Activated T-cell treated with anti-CD3 and anti-CD28 coated beads for 4 hours (primary cell): ENCODE data around the gene PTGR1.
"Not testable (repeated sequence)": the region's sequence is repeated elsewhere in the genome, so short reads cannot be mapped to it uniquely, and the experiment has no call there.

Experiments
- DNase-seq: peaks from one replicate; pipeline ENCODE4 v3.0.0-alpha.2; 2020

PTGR1 gene

GRCh38 chr9:111610845-111611244 lies 11.4 kb upstream of the PTGR1 start:
- no peak for DNase-seq

DNA sequence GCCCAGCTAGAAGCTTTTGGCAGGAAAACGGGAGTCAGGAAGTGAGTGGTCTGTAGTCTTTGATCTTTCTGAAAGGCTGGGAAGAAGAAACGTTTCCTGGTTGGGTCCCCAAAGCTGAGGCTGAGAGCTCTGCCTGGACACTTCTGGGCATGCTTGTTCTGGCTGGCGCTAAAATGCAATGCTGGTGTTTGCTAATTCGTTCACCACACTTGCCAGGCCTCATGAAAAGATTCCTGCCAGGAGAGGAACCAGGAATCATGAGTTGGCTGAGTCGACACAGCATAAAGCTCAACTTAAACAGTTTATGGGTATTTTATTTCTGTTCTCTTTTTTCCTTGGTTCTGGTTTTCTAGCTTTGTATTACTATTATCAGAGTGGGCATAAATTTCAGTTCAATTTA lies 10.7 kb upstream of the PTGR1 start:
- no peak for DNase-seq

- no peak for DNase-seq
Measured at GRCh38 chr9:111605041-111605559, 5.7 kb upstream of the PTGR1 start.

GRCh38 chr9:111604054-111604615 lies 4.7 kb upstream of the PTGR1 start:
- no peak for DNase-seq

DNA sequence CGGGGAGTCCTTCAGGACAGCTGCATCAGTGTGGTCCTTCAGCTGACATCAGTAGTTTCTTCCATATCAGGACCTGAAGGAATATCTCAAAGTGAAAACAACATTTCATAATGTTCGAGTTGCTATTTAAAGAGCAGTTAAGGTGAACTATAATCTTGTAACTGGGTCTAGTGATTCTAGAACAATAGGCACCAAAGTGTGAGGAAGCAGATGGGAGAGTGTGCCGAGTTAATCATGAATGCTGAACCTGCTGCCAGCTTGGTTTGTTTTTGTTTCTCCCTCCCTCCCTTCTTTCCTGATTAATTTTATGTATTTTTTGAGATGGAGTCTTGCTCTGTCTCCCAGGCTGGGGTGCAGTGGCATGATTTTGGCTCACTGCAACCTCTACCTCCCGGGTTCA lies 3.6 kb upstream of the PTGR1 start:
- DNase-seq = no peak

DNA sequence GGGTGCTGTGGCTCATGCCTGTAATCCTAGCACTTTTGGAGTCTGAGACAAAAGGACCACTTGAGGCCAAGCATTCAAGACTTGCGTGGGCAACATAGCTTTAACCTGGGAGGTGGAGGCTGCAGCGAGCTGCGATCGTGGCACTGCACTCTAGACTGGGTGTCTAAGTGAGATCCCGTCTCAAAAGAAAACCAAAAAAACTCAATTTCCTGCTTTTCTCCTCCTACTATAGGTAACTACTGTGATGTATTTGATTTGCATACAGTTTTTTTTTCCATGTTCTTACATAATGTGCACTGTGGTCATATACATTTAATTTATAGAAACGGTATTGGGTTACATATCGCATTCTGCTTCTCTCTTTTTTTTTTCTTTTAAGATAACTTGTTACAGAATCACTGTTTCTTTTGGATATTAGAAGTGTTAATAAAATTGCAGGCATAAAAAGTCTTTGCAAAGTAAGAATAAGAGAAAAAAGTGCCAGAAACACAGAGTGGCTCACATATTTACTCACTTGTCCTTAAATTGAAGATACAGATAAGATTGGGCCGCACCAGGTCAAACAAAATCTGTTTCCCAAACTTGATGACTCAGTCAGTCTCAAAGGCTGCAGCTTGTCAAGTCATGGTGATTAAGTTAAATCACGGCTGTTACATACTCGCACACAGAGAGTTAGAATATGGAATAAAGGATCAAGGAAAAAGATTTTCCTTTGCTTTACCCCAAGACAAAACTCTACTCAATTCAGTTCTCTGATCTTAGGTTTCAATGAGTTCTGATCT lies 2.0 kb upstream of the PTGR1 start:
- no peak for DNase-seq

- no peak for DNase-seq
Measured at GRCh38 chr9:111599955-111600343, 502 bp upstream of the PTGR1 start.

- no peak for DNase-seq
Measured at GRCh38 chr9:111598733-111599091, 735 bp downstream of the PTGR1 start.

DNA sequence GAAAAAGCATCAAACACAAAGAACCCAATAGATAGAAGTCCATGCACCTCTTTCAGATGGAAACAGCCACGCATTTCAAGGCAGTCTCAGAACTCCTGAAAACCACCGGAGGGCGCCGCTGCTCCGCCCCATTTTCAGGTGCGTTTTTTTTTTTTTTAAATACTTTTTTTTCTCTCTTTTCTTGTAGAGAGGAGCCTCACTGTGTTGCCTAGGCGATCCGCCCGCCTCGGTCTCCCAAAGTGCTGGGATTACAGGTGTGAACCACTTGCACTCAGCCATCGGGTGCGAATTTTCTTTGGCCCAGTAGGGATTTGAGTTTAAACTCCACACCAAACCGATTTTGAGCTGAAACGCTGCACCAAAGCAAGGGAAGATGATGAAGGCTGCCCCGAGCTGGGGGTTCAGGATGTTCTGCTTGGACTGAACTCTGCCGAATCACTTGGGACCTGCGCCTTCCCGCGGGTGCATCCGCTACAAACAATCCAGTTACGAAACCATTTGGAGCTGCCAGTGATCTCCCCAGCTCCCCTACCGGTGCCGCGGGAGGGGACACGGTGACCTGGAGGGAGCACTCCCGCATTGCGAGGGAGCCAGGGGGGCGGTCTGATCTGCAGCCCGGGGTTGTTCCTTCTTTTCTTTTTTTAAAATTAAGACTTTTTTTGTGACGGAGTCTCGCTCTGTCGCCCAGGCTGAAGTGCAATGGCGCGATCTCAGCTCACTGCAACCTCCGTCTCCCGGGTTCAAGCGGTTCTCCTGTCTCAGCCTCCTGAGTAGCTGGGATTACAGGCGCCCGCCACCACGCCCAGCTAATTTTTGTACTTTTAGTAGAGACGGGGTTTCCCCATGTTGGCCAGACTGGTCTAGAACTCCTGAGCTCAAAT lies 1.4 kb downstream of the PTGR1 start:
- DNase-seq = peak; percentile 30

DNA sequence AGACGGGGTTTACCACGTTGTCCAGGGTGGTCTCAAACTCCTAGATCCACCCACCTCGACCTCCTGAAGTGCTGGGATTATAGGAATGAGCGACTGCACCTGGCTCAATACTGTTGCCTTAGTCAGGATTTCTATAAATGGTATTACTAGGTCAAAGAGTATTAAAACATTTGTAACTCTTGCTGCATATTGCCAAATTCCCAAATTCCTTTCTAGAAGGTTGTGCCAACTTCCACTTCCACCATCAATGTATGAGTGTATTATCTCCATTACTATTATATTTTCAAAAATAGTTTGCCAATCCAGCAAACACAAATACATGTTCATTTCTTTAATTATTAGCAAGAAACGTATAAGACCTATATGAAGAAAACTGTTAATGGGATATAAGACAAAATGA lies 10.6 kb downstream of the PTGR1 start:
- DNase-seq = no peak

- no peak for DNase-seq
Measured at GRCh38 chr9:111586378-111586777, 13.1 kb downstream of the PTGR1 start.

- no peak for DNase-seq
Measured at GRCh38 chr9:111582888-111583287, 16.6 kb downstream of the PTGR1 start.

GRCh38 chr9:111572950-111573604 lies 26.4 kb downstream of the PTGR1 start:
- DNase-seq = no peak

DNA sequence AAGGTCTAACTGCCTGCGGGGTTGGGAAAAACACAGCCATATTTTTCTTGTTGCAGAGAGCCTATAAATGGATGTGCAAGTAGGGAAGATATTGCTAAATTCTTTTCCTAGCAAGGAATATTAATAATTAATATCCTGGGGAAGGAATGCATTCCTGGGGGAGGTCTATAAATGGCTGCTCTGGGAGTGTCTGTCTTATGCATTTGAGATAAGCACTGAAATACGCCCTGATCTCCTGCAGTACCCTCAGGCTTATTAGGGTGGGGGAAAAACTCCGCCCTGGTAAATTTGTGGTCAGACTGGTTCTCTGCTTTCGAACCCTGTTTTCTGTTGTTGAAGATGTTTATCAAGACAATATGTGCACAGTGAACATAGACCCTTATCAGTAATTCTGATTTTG lies 31.3 kb downstream of the PTGR1 start:
- DNase-seq = not testable (repeated sequence)

GRCh38 chr9:111566234-111566633 lies 33.2 kb downstream of the PTGR1 start:
- no peak for DNase-seq

GRCh38 chr9:111561165-111561719 lies 38.2 kb downstream of the PTGR1 start:
- DNase-seq = no peak

DNA sequence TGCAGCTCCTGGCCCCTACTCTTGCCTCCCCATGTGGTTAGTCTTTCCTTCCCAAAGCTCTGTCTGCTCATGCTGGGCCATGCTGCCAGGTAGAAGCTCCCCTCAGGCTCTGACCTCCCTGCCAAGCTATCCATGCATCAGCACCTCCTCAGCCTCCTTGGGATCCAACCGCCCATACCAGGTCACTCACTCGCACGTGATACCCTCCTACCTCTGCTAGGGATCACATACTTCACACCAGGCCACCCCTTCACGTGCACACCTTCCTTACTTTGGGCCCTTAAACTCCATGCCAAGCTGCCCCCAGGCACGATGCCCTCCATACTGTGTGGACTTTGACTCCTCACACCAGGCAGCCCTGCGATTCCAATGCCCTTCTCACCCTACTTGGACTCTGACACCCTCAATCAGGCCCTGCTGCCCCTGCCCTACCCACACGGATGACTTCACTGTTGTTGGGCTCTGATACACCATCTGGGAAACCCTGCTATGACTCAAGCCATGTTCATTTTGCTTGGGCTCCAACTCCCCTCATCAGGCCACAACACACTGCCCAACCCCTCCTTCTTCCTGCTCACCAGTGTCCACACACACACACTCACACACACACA lies 40.3 kb downstream of the PTGR1 start:
- DNase-seq = no peak

- not testable (repeated sequence) for DNase-seq
Measured at GRCh38 chr9:111555425-111555824, 44.0 kb downstream of the PTGR1 start.

DNA sequence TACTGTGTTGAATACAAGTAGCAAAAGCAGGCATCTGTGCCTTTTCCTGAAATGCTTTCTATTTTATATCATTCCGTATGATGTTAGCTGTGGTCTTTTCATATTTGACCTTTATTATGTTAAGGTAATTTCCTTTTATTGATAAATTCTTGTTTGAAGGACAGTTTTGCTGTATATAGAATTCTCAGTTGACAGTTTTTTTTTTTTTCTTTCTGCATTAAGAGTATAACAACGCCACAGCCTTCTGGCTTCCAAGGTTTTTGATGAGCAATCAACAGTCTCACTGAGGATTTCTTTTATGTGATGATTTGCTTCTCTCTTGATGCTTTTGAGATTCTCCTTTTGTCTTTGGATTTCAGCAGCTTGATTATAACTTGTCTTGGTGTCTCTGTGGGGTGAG lies 50.8 kb downstream of the PTGR1 start:
- no peak for DNase-seq

- DNase-seq = no peak
Measured at GRCh38 chr9:111542497-111543254, 56.8 kb downstream of the PTGR1 start.

DNA sequence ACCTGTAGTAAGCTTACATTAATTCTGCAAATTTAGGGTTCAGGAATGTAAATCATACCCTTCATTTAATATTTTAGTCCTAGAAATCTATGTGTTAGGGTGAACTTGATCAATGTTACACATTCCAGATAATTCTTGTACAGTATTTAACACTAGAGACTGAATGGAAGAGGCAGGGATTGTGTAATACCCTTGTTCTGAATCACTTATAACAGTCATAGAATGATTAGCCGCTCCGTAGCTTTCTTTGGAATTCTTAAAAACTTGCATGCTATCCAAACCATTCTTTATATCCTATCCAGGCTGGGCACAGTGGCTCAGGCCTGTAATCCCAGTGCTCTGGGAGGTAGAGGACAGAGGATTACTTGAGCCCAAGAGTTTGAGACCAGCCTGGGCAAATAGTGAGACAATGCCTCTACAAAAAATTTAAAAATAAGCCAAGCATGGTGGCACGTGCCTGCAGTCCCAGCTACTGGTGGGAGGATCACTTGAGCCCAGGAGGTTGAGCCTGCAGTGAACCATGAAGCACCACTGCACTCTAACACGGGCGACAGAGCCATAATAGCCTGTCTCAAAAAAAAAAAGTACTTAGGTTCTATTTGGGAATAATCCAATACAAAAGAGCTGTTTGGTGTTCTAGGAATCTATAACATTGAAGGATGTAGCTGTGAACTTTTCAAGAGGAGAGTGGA lies 66.2 kb downstream of the PTGR1 start:
- no peak for DNase-seq
